Measurements from ENCODE around the gene TF.

Gene TF

DNA sequence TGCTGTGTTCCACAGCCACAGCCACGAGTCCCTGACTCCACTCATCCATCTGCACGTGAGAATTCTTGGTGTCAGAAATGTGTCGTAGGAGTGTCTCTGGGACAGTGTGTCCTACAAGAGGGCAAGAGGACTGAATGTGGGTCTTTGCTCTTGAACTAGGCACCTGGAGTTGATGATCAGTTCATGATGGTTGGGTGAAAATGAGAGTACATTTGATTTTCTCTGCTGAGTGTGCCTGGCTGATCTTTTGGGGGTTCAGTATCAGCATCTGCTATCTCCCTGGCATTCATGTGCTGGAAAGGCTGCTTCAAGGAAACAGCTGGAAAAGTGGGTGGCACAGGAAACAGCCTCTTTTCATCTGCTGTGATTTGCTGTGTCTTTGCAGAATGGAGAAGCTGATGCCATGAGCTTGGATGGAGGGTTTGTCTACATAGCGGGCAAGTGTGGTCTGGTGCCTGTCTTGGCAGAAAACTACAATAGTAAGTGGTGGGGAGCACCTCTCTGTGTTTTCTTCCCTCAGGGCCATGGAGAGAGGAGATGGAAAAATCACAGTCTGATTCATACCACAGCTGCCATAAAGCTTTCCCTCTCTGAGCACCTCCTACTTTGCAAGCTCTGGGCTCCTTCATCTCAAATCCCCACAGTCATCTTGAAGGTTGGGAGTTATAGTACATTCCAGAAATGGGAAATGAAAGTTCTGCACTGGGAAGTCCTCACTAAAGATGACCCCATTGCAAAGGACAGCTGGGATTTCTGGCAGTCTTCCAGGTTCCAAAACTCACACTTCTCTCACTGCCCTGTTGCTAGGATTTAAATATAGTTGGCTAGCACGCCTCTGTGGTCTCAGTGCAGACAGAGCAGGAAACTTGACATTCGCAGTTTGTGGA lies 17.8 kb downstream of the TF start:
- CTCF ChIA-PET, result no interaction called here
- H3K4me1 ChIP-seq (ENCODE audit: control extremely low read depth in 1 of 4, control insufficient read depth in 4 of 4, insufficient read depth in 4 of 4, low read length in 3 of 4), result peaks cover 0 to 2% (median 0%) of the 10 kb centered on the region in 4 experiments
- WGBS (ENCODE audit: insufficient coverage), result 96% methylated on average over 6 of the region's 6 CpGs
- no peak overlapping the region for H3K4me3 ChIP-seq (ENCODE audit: control insufficient read depth in 1 of 7, extremely low read depth in 1 of 7, insufficient read depth in 4 of 7, low read depth in 2 of 7, low read length in 6 of 7)
- H3K36me3 ChIP-seq (ENCODE audit: control insufficient read depth in 4 of 4, insufficient read depth in 4 of 4, low read length in 3 of 4), result no peaks in the 10 kb centered on the region
- peaks cover 0 to 2% (median 0%) of the 10 kb centered on the region in 5 experiments for H3K27me3 ChIP-seq (replicated peaks in 2 of 5; ENCODE audit: control insufficient read depth in 4 of 5, insufficient read depth in 5 of 5, low read length in 4 of 5)
- H3K9me3 ChIP-seq (ENCODE audit: control extremely low read depth in 1 of 5, control insufficient read depth in 4 of 5, insufficient read depth in 2 of 5, low read depth in 1 of 5, low read length in 4 of 5), result no peaks in the 10 kb centered on the region
- no peak for DNase-seq
- POLR2A ChIA-PET, result no interaction called here
- no peak overlapping the region for H3K27ac ChIP-seq (ENCODE audit: insufficient read depth in 1 of 2, low read depth in 1 of 2, low read length in 2 of 2, poor library complexity in 1 of 2, severe bottlenecking in 2 of 2)

DNA sequence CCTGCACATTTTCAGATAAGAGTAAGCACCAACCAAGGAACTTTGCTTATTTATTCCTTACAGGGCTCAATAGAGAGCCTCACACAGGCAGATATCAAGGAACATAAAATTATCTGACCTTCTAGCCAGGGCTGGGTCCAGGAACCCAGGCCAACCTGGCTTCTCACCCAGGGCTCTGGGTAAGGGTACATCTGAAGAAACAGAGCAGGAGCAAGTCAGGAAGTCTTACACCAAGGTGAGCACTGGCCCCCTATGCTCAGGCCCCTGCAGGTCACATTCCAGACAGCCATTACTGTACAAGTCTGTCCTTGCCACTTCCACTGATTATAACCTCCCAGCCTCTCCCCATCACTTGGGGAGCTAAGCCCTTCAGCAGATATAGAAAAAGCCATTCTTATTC lies 19.1 kb downstream of the TF start:
- ChIA-PET CTCF (no interaction called here), POLR2A (no interaction called here)
- no peaks in the 10 kb centered on the region for H3K9me3 ChIP-seq (ENCODE audit: control extremely low read depth in 1 of 5, control insufficient read depth in 4 of 5, insufficient read depth in 2 of 5, low read depth in 1 of 5, low read length in 4 of 5)
- H3K27ac ChIP-seq (ENCODE audit: insufficient read depth in 1 of 2, low read depth in 1 of 2, low read length in 2 of 2, poor library complexity in 1 of 2, severe bottlenecking in 2 of 2), result no peak overlapping the region
- H3K4me1 ChIP-seq (ENCODE audit: control extremely low read depth in 1 of 4, control insufficient read depth in 4 of 4, insufficient read depth in 4 of 4, low read length in 3 of 4), result peaks cover 0 to 2% (median 0%) of the 10 kb centered on the region in 4 experiments
- no peak overlapping the region for H3K4me3 ChIP-seq (ENCODE audit: control insufficient read depth in 1 of 7, extremely low read depth in 1 of 7, insufficient read depth in 4 of 7, low read depth in 2 of 7, low read length in 6 of 7)
- no peaks in the 10 kb centered on the region for H3K36me3 ChIP-seq (ENCODE audit: control insufficient read depth in 4 of 4, insufficient read depth in 4 of 4, low read length in 3 of 4)
- DNase-seq, result no peak
- no peaks in the 10 kb centered on the region for H3K27me3 ChIP-seq (replicated peaks in 2 of 5; ENCODE audit: control insufficient read depth in 4 of 5, insufficient read depth in 5 of 5, low read length in 4 of 5)

DNA sequence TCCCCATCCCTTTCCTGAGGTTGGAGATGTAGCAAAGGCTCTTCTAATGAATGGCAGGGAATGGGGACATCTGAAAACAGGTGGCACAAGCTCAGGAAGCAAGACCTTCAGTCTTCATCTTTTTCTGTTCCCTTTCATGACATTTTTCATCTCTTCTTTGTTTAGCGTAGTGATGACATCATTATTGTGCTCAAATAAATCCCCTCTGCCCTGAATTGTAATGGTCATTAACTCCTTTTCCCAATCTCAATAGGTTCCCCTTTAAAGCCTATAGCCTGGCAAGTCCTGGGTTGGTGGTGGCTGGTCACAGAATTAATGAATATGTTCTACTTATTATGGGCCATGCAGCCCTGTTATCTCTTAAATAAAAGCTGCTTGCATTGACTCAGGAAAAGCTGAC lies 21.4 kb downstream of the TF start:
- no peaks in the 10 kb centered on the region for H3K36me3 ChIP-seq (ENCODE audit: control insufficient read depth in 4 of 4, insufficient read depth in 4 of 4, low read length in 3 of 4)
- DNase-seq, result peak in 1 of 3 donors; percentile 5
- POLR2A ChIA-PET, result no interaction called here
- CTCF ChIA-PET, result interaction anchor here (1.4 kb wide), 1 partner anchor 9 kb away, joined by 4 read pairs; no protein-coding TSS in a partner anchor
- H3K4me1 ChIP-seq (ENCODE audit: control extremely low read depth in 1 of 4, control insufficient read depth in 4 of 4, insufficient read depth in 4 of 4, low read length in 3 of 4), result peaks cover 0 to 2% (median 0%) of the 10 kb centered on the region in 4 experiments
- H3K27me3 ChIP-seq (replicated peaks in 2 of 5; ENCODE audit: control insufficient read depth in 4 of 5, insufficient read depth in 5 of 5, low read length in 4 of 5), result no peaks in the 10 kb centered on the region
- no peaks in the 10 kb centered on the region for H3K9me3 ChIP-seq (ENCODE audit: control extremely low read depth in 1 of 5, control insufficient read depth in 4 of 5, insufficient read depth in 2 of 5, low read depth in 1 of 5, low read length in 4 of 5)
- no CpG with 5 or more reads among the region's 1 CpG for WGBS (ENCODE audit: insufficient coverage)
- H3K27ac ChIP-seq (ENCODE audit: insufficient read depth in 1 of 2, low read depth in 1 of 2, low read length in 2 of 2, poor library complexity in 1 of 2, severe bottlenecking in 2 of 2), result no peak overlapping the region
- H3K4me3 ChIP-seq (ENCODE audit: control insufficient read depth in 1 of 7, extremely low read depth in 1 of 7, insufficient read depth in 4 of 7, low read depth in 2 of 7, low read length in 6 of 7), result no peak overlapping the region

- 100% methylated on average over 3 of the region's 3 CpGs for WGBS (ENCODE audit: insufficient coverage)
- Histone ChIP-seq H3K9me3 (ENCODE audit: control extremely low read depth in 1 of 5, control insufficient read depth in 4 of 5, insufficient read depth in 2 of 5, low read depth in 1 of 5, low read length in 4 of 5) (no peaks in the 10 kb centered on the region), H3K4me1 (ENCODE audit: control extremely low read depth in 1 of 4, control insufficient read depth in 4 of 4, insufficient read depth in 4 of 4, low read length in 3 of 4) (peaks cover 0 to 2% (median 0%) of the 10 kb centered on the region in 4 experiments), H3K36me3 (ENCODE audit: control insufficient read depth in 4 of 4, insufficient read depth in 4 of 4, low read length in 3 of 4) (no peaks in the 10 kb centered on the region), H3K27ac (ENCODE audit: insufficient read depth in 1 of 2, low read depth in 1 of 2, low read length in 2 of 2, poor library complexity in 1 of 2, severe bottlenecking in 2 of 2) (no peak overlapping the region), H3K27me3 (replicated peaks in 2 of 5; ENCODE audit: control insufficient read depth in 4 of 5, insufficient read depth in 5 of 5, low read length in 4 of 5) (no peaks in the 10 kb centered on the region), H3K4me3 (ENCODE audit: control insufficient read depth in 1 of 7, extremely low read depth in 1 of 7, insufficient read depth in 4 of 7, low read depth in 2 of 7, low read length in 6 of 7) (no peak overlapping the region)
- DNase-seq, result no peak
- ChIA-PET CTCF (no interaction called here), POLR2A (no interaction called here)
Observed at GRCh38 chr3:133769536-133769935, 23.3 kb downstream of the TF start.

DNA sequence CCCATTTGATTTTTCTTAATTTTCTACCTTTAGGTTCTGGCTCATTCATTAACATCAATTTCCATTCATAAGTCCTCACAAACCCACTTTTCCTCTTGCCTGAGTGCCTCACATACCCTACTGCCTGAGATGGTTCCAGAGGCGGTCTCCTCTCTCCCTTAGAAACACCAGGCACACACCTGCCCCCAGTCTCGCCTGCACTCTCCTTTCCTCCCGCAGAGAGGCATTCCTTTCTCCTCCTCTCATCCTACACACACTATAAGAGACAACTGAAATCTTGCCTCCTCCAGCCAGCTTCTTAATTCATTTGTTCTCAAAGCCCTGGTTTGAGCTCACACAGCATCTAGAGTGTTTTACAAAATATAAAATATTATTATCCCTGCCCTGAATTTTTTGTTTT lies 27.5 kb downstream of the TF start:
- H3K27ac ChIP-seq (ENCODE audit: insufficient read depth in 1 of 2, low read depth in 1 of 2, low read length in 2 of 2, poor library complexity in 1 of 2, severe bottlenecking in 2 of 2), result no peak overlapping the region
- 93% methylated on average over 3 of the region's 3 CpGs for WGBS (ENCODE audit: insufficient coverage)
- POLR2A ChIA-PET, result no interaction called here

GRCh38 chr3:133775309-133775708 lies 29.1 kb downstream of the TF start:
- DNase-seq, result no peak
- Histone ChIP-seq H3K4me3 (ENCODE audit: control insufficient read depth in 1 of 7, extremely low read depth in 1 of 7, insufficient read depth in 4 of 7, low read depth in 2 of 7, low read length in 6 of 7) (no peak overlapping the region), H3K27ac (ENCODE audit: insufficient read depth in 1 of 2, low read depth in 1 of 2, low read length in 2 of 2, poor library complexity in 1 of 2, severe bottlenecking in 2 of 2) (no peak overlapping the region), H3K4me1 (ENCODE audit: control extremely low read depth in 1 of 4, control insufficient read depth in 4 of 4, insufficient read depth in 4 of 4, low read length in 3 of 4) (no peaks in the 10 kb centered on the region), H3K27me3 (replicated peaks in 2 of 5; ENCODE audit: control insufficient read depth in 4 of 5, insufficient read depth in 5 of 5, low read length in 4 of 5) (no peaks in the 10 kb centered on the region), H3K9me3 (ENCODE audit: control extremely low read depth in 1 of 5, control insufficient read depth in 4 of 5, insufficient read depth in 2 of 5, low read depth in 1 of 5, low read length in 4 of 5) (no peaks in the 10 kb centered on the region), H3K36me3 (ENCODE audit: control insufficient read depth in 4 of 4, insufficient read depth in 4 of 4, low read length in 3 of 4) (no peaks in the 10 kb centered on the region)
- POLR2A ChIA-PET, result no interaction called here
- 98% methylated on average over 7 of the region's 9 CpGs for WGBS (ENCODE audit: insufficient coverage)
- CTCF ChIA-PET, result no interaction called here

More for the DNA sequence above, 27.5 kb downstream of the TF start:
- H3K4me3 ChIP-seq (ENCODE audit: control insufficient read depth in 1 of 7, extremely low read depth in 1 of 7, insufficient read depth in 4 of 7, low read depth in 2 of 7, low read length in 6 of 7), result no peak overlapping the region
- H3K9me3 ChIP-seq (ENCODE audit: control extremely low read depth in 1 of 5, control insufficient read depth in 4 of 5, insufficient read depth in 2 of 5, low read depth in 1 of 5, low read length in 4 of 5), result no peaks in the 10 kb centered on the region
- DNase-seq, result no peak
- no peaks in the 10 kb centered on the region for H3K4me1 ChIP-seq (ENCODE audit: control extremely low read depth in 1 of 4, control insufficient read depth in 4 of 4, insufficient read depth in 4 of 4, low read length in 3 of 4)
- no peaks in the 10 kb centered on the region for H3K36me3 ChIP-seq (ENCODE audit: control insufficient read depth in 4 of 4, insufficient read depth in 4 of 4, low read length in 3 of 4)
- CTCF ChIA-PET, result no interaction called here
- no peaks in the 10 kb centered on the region for H3K27me3 ChIP-seq (replicated peaks in 2 of 5; ENCODE audit: control insufficient read depth in 4 of 5, insufficient read depth in 5 of 5, low read length in 4 of 5)

DNA sequence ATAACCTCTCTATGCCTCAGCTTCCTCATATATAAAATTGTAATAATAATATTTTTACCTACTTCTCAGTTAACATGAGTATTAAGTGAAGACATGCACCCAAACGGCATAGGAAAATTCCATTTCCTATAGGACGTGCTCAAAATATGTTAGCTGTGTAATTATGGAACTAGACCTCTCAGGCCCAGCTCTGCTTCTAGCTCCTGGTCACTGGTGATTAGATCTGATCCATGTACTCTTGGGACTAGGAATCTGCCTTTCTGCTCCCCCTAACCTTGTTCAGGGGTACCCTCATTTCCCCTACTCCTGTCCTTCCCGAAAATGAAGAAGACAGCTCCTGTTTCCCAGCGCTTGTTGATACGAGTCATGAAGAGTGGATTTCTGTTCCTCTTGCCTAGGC lies 29.6 kb downstream of the TF start:
- Histone ChIP-seq H3K36me3 (ENCODE audit: control insufficient read depth in 4 of 4, insufficient read depth in 4 of 4, low read length in 3 of 4) (no peaks in the 10 kb centered on the region), H3K4me1 (ENCODE audit: control extremely low read depth in 1 of 4, control insufficient read depth in 4 of 4, insufficient read depth in 4 of 4, low read length in 3 of 4) (no peaks in the 10 kb centered on the region), H3K4me3 (ENCODE audit: control insufficient read depth in 1 of 7, extremely low read depth in 1 of 7, insufficient read depth in 4 of 7, low read depth in 2 of 7, low read length in 6 of 7) (no peak overlapping the region), H3K27me3 (replicated peaks in 2 of 5; ENCODE audit: control insufficient read depth in 4 of 5, insufficient read depth in 5 of 5, low read length in 4 of 5) (no peaks in the 10 kb centered on the region), H3K27ac (ENCODE audit: insufficient read depth in 1 of 2, low read depth in 1 of 2, low read length in 2 of 2, poor library complexity in 1 of 2, severe bottlenecking in 2 of 2) (no peak overlapping the region), H3K9me3 (ENCODE audit: control extremely low read depth in 1 of 5, control insufficient read depth in 4 of 5, insufficient read depth in 2 of 5, low read depth in 1 of 5, low read length in 4 of 5) (no peaks in the 10 kb centered on the region)
- POLR2A ChIA-PET, result no interaction called here
- no peak for DNase-seq
- WGBS (ENCODE audit: insufficient coverage), result 100% methylated on average over 3 of the region's 5 CpGs
- CTCF ChIA-PET, result interaction anchor here (1.0 kb wide), 1 partner anchor 8 kb away, joined by 4 read pairs; no protein-coding TSS in a partner anchor

Data from common myeloid progenitor, CD34-positive (primary cell).